Rectal smooth muscle tissue (tissue), 1 donor: ENCODE measurements around the gene ITGA1.

Experiments
- H3K27ac ChIP-seq: one replicate; pipeline ENCODE4 v1.7.0; 2013; ENCODE audit warnings: low read depth, low read length, inconsistent platforms
- H3K27me3 ChIP-seq: one replicate; pipeline ENCODE4 v1.7.0; 2013; ENCODE audit warnings: low read length; ENCODE audit not compliant: control insufficient read depth, insufficient read depth
- H3K36me3 ChIP-seq: one replicate; pipeline ENCODE4 v1.7.0; 2013; ENCODE audit warnings: low read length; ENCODE audit not compliant: control insufficient read depth, insufficient read depth
- H3K4me1 ChIP-seq: one replicate; pipeline ENCODE4 v1.7.0; 2013; ENCODE audit warnings: low read length; ENCODE audit not compliant: control insufficient read depth, insufficient read depth
- H3K4me3 ChIP-seq: one replicate; pipeline ENCODE4 v1.7.0; 2013; ENCODE audit warnings: low read length
- H3K9ac ChIP-seq: one replicate; pipeline ENCODE4 v1.7.0; 2013; ENCODE audit warnings: low read length

ITGA1 gene

DNA sequence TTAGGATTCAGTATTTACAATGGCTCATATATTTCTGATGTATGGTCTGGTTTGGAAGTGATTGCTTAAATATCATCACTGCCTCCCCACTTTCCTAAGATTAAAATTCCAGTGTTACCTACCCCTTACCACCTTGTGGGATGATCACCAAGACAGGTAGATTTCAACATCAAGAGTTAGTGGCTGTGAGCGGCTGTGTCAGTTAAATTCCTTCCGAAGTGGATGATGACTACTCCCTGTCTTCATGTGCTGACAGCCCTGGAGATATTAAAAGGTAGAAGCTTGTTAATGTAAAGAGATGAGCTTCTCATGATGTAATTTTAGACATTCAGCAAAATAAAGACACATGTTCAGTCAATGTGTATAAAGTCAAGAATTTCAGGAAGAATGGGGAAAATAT is 205.7 kb downstream of the ITGA1 start:
- Histone ChIP-seq H3K27ac (no peak overlapping the region), H3K4me1 (no peaks in the 10 kb centered on the region), H3K27me3 (peaks cover 3% of the 10 kb centered on the region)

DNA sequence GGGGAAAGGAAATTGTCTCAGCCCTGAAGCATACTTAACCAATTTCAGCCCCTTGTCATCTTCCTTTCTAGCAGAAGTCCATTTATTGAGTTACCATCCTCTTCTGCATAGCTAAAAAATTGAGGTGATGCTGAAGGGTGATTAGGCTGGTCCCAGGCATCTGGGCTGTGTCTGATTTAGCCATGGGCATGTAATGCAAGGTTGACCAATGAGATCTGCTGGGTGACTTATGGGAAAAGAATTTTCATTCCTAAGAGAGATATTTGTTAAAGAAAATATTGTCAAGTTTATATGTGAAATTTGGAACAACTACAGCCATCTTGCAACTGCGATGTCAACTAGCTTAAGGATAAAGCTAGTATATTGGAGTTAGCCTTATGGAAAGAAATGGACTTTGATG is 206.6 kb downstream of the ITGA1 start:
- Histone ChIP-seq H3K27ac (no peak overlapping the region), H3K4me3 (no peak overlapping the region), H3K36me3 (no peaks in the 10 kb centered on the region), H3K4me1 (no peaks in the 10 kb centered on the region), H3K9ac (no peak overlapping the region), H3K27me3 (peaks cover 3% of the 10 kb centered on the region)

More for the DNA sequence above, 205.7 kb downstream of the ITGA1 start:
- Histone ChIP-seq H3K36me3 (no peaks in the 10 kb centered on the region), H3K9ac (no peak overlapping the region), H3K4me3 (no peak overlapping the region)

DNA sequence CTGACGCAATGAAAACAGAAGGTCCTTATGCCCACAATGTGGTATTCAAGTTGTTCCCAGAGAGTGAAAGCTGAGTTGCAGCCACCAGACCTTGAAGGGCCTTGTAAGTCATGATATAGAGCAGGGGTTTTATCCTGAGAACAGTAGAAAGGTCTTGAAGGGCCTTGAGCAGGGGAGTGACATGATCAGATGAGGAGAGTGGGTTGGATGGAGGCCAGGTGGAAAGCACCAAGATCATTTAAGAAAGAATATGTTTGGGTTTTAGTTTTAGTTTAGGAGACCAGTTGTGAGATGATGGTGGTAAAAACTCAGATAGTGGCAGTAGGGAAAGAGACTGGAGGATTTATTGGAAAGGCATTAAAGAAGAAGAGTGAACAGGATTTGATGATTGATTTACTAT is 207.4 kb downstream of the ITGA1 start:
- Histone ChIP-seq H3K27ac (no peak overlapping the region), H3K9ac (no peak overlapping the region), H3K27me3 (no peaks in the 10 kb centered on the region), H3K4me3 (no peak overlapping the region), H3K4me1 (no peaks in the 10 kb centered on the region), H3K36me3 (no peaks in the 10 kb centered on the region)

DNA sequence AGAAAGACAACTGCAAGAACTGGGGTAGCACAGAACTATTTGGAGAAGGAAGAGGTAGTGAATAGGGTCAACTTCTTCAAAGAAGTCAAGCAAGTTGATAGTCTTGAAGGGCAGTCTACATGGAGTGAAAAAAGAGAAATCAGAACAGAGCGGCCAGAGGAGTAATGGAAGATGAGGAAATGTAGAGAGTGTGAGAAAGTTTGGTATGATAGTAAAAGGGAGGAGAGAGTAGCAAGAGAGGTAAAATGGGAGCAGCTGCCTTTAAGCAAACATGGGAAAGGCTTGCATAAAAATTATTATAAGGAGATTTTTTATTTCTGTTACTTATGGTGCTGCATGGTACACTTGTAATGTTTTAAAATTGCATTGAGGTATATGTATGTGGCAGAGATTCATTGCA is 208.2 kb downstream of the ITGA1 start:
- no peaks in the 10 kb centered on the region for H3K36me3 ChIP-seq
- no peak overlapping the region for H3K9ac ChIP-seq
- no peaks in the 10 kb centered on the region for H3K4me1 ChIP-seq
- H3K27ac ChIP-seq, result no peak overlapping the region
- no peaks in the 10 kb centered on the region for H3K27me3 ChIP-seq
- H3K4me3 ChIP-seq, result no peak overlapping the region

DNA sequence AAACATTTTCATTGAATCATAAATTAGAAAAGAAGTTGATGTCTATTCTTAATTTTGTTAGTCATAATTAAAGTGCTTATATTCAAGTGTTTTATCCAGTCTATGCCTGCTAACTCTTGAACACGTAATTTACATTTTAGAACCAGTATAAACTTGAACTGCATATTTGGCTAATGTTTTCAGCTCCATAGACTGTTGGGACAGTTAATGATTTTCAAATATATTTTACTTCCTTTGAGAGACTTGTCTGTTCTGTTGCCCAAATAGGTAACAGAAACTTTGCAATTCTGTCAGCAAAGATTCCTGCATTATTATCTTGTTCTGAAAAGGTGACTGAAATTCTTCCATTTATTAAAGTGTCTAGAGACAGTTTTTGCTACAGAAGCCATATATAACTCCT is 209.3 kb downstream of the ITGA1 start:
- Histone ChIP-seq H3K4me1 (no peaks in the 10 kb centered on the region), H3K4me3 (no peak overlapping the region), H3K27me3 (no peaks in the 10 kb centered on the region), H3K9ac (no peak overlapping the region), H3K27ac (no peak overlapping the region), H3K36me3 (no peaks in the 10 kb centered on the region)

DNA sequence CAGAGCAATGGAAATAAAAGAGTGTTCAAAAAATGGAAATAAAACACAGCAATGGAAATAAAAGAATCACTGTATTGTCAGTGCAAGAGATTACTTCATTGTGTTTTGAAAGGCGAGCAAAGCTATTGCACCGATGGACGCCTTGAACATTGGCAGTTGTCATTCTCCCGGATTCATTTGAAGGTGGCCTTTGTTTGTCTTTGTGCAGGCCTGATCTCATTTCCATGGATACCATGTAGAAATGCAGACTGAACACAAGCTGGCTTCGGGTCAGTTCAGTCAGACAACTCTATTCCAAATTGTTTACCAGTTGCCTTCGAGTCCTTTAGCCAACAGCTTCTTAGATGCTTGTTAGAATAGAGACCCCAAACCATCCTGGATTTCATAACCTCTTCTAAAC is 209.7 kb downstream of the ITGA1 start:
- Histone ChIP-seq H3K27me3 (no peaks in the 10 kb centered on the region), H3K4me1 (no peaks in the 10 kb centered on the region), H3K27ac (no peak overlapping the region), H3K36me3 (no peaks in the 10 kb centered on the region), H3K9ac (no peak overlapping the region), H3K4me3 (no peak overlapping the region)

DNA sequence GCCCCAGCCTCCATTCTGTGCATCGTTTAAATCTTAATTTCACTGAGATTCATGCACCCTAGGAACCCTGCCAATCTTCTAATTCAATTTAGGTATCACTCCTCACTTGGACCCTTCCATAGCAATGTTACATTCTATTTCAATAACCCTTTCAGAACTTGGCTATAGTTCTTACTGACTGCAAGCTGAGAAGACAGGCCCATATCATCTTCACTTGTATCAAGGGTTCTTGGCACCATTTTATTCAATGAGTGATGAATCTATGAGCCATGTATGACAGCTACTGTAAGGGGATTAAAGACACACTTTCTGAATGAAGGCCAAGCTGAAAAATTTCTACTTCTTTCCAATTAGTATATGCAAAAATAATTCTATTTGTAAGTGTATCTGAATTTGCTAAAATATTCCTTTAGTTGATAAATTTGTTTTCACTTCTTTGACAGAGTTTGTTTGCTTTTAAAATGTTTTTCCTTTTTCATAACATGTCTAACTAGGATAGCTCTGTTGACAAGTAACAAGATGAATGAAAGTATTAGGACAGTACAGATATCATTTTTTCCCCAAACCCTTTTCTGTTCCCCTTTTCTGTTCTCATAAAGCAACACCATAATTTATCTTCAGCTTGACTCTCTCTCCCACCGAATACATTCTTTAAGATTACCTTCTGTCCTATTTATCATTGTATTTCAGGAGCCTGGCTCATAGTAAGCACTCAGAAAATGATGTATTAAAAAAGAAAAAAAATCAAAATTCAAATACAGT is 211.0 kb downstream of the ITGA1 start:
- no peaks in the 10 kb centered on the region for H3K36me3 ChIP-seq
- no peak overlapping the region for H3K27ac ChIP-seq
- no peaks in the 10 kb centered on the region for H3K4me1 ChIP-seq
- no peaks in the 10 kb centered on the region for H3K27me3 ChIP-seq
- no peak overlapping the region for H3K4me3 ChIP-seq
- no peak overlapping the region for H3K9ac ChIP-seq

DNA sequence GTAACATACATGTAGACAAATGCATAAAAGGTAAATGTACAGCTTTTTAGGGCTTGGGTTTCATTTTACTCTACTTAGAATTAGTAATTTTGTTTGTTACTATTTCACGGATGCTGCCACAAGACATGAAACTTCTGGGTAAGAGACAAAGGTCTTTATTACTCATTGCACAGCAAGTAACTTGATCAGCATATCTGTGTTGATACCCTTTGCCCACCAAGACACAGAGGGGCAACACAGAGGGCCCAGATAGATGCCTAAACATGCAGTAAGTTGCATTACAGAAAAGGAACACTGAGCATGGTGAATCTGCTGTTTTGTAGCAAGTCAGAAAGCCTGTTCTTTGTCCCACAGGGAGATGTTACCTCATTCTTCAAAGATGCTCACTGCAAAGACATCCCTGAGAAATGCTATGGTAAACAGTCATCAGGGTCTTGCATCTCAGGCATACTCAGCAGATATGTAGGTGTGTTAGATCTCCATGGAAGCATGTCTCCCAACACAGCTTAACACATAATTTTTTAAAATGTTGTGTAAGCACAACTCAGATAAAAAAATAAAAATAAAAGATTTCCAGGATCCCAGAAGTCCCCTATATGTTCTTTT is 211.7 kb downstream of the ITGA1 start:
- H3K27me3 ChIP-seq, result no peaks in the 10 kb centered on the region
- H3K27ac ChIP-seq, result no peak overlapping the region
- H3K4me3 ChIP-seq, result no peak overlapping the region
- no peaks in the 10 kb centered on the region for H3K36me3 ChIP-seq
- no peaks in the 10 kb centered on the region for H3K4me1 ChIP-seq
- no peak overlapping the region for H3K9ac ChIP-seq

DNA sequence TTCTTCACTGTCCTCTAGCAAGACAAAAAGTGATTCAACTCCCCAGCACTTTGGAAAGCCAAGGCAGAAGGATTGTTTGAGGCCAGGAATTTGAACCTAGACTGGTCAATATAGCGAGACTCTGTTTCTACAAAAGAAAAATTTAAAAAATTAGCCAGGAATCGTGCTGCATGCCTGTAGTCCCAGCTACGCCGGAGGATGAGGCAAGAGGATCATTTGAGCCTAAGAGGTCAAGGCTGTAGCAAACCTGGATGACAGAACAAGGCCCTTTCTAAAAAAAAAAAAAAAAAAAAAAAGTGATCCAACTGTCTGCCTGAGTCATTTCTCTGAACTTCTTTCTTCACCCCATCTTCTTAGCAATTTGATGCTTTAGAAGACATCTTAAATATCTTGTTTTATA is 213.8 kb downstream of the ITGA1 start:
- H3K9ac ChIP-seq, result no peak overlapping the region
- no peaks in the 10 kb centered on the region for H3K36me3 ChIP-seq
- no peak overlapping the region for H3K4me3 ChIP-seq
- H3K4me1 ChIP-seq, result no peaks in the 10 kb centered on the region
- H3K27ac ChIP-seq, result no peak overlapping the region
- H3K27me3 ChIP-seq, result no peaks in the 10 kb centered on the region

DNA sequence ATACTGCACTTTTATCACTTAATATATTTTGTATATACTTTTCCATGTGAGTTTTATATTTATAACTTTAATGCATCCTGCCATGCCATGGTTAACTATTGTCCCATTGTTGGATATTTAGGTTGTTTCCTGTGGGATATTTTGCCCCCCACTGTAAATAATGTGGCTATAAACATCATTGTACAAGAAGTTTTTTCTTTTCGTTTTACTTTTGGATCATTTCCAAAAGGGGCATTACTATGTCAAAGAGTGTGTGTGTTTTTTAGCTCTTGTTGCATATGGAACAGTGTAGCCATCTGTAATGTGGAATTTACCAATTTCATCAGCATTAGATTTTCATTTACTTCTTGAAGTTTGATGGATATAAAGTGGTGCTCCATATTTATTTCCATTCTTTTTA is 214.8 kb downstream of the ITGA1 start:
- Histone ChIP-seq H3K27ac (no peak overlapping the region), H3K4me1 (no peaks in the 10 kb centered on the region), H3K9ac (no peak overlapping the region), H3K36me3 (no peaks in the 10 kb centered on the region), H3K27me3 (no peaks in the 10 kb centered on the region), H3K4me3 (no peak overlapping the region)

DNA sequence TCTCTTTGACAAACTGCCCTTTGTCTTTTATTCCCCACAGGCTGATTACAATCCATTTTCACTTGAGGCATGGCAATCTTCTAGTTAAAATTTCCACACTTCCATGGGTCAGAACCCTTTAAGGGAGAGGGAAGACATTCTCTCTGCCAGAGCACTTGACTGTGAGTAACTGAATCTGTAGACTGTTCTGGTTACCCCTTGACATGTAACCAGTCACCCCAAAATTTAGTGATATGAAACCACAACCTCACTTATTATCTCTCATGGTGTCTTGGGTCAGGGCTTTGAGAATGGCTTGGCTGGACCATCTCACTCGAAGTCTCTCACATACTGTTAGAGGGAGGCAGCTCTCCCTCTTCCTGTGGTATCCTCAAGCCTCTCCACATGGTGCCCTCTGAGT is 215.4 kb downstream of the ITGA1 start:
- Histone ChIP-seq H3K4me3 (no peak overlapping the region), H3K4me1 (no peaks in the 10 kb centered on the region), H3K27me3 (no peaks in the 10 kb centered on the region), H3K27ac (no peak overlapping the region), H3K36me3 (no peaks in the 10 kb centered on the region), H3K9ac (no peak overlapping the region)

DNA sequence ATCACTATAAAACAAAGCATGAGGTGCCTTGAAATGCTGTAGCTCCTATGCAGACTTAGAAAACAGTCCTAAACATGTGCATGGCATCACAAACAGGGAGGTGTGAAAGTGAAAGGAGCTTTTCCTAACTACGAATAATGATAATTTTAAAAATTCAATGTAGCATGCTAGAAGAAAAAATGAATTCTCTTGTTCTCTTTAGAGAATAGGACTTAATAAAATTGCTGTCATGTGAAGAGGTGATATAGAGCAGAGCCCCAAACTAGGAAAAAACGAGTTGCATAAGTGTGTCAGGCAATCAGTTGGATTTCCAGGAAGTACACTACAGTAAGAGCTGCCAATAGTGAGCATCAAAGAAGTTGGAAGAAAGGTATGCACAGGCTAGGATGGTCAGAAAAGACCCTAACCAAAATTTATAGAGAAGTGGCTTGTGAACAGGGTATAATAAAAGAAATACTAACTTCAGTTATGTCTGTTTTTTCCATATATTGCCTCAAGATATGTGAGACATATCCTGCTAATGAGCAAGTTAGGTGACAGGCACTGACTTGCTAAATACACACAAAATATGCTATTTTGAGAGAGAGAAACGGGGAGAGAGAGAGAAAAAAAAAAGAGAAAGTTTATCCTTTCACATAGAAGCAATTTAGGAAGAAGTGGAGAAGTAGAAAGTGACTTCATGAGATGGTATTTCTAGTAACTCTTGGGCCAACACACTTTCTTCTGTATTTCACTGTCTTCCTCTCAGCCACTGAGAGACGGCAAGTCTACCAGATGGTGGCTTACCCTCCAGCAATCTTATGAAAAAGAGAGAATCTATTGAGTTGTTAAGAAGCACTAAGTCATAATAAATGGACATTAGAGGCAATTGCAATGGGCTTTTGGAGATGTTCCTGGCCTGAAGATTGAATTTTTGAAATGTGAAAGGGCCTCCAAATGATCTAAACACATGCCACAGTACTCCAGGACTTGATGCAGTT is 219.5 kb downstream of the ITGA1 start:
- Histone ChIP-seq H3K27me3 (no peaks in the 10 kb centered on the region), H3K27ac (no peak overlapping the region), H3K9ac (no peak overlapping the region), H3K4me3 (no peak overlapping the region), H3K4me1 (no peaks in the 10 kb centered on the region), H3K36me3 (no peaks in the 10 kb centered on the region)
